Thyroid gland (tissue), 4 donors: ENCODE data around the gene ABCC10. TPM values are rescaled to one million over a fixed set of nuclear protein-coding genes. Genes with fewer than 3 reads are reported as not detected.

ENCODE experiments used
- DNase-seq, 2 donors: peaks; one replicate each; pipeline ENCODE4 v3.0.0-alpha.2; 2019
- H3K27ac ChIP-seq, 3 donors: fragments of 200-600 bp; sonication (generic); 1 replicate in 2 of 3; 2 replicates in 1 of 3; pipeline ENCODE4 v1.5.1; 2016 to 2019; ENCODE audit warnings: mild to moderate bottlenecking in 1 of 3, moderate library complexity in 1 of 3
- H3K27me3 ChIP-seq: fragments of 200-600 bp; sonication (generic); one replicate; pipeline ENCODE4 v1.5.1; 2019
- H3K36me3 ChIP-seq, 2 donors: fragments of 200-600 bp; sonication (generic); one replicate each; pipeline ENCODE4 v1.5.1; 2016 to 2019
- H3K4me1 ChIP-seq, 2 donors: fragments of 200-600 bp; sonication (generic); one replicate each; pipeline ENCODE4 v1.5.1; 2017 to 2019
- H3K4me3 ChIP-seq, 3 donors: fragments of 200-600 bp; sonication (generic); replicated peaks in 1 of 3; 1 replicate in 2 of 3; 2 replicates in 1 of 3; pipeline ENCODE4 v1.5.1; 2016; ENCODE audit warnings: mild to moderate bottlenecking in 1 of 3
- H3K9me3 ChIP-seq: fragments of 200-600 bp; sonication (generic); one replicate; pipeline ENCODE4 v1.5.1; 2017
- POLR2A ChIP-seq, 2 donors: fragments of 450-650 bp; IDR thresholded peaks; one replicate each; pipeline ENCODE4 v1.6.1; 2017; ENCODE audit warnings: antibody characterized with exemption in 2 of 2, mild to moderate bottlenecking in 2 of 2, moderate library complexity in 1 of 2
- whole genome bisulfite sequencing, 2 donors: methylation state at CpG; one replicate each; pipeline ENCODE4 v1.1.5; 2017; 5-methylcytosine and 5-hydroxymethylcytosine counted together
- intact Hi-C: fragments of 100-400 bp; cut with DNase I; formaldehyde crosslinking; loops from one replicate; pipeline ENCODE4 v1.15.1; 2023
- total RNA-seq, 4 donors: library from RNA; depleted of rRNA; stranded (reverse); fragments of >200 nt; gene quantifications; one replicate each; pipeline ENCODE4 v1.2.3, GENCODE V29; 2016
- TF ChIP-seq, protein P1 (sequence below), 6 experiments: fragments of 200-600 bp in 3 of 6; fragments of 450-650 bp in 3 of 6; sonication (generic) in 3 of 6; IDR thresholded peaks; one replicate each; pipeline ENCODE4 v1.5.1; 2016 to 2019; ENCODE audit warnings: antibody characterized with exemption in 6 of 6, mild to moderate bottlenecking in 2 of 6, inconsistent platforms in 1 of 6, moderate library complexity in 1 of 6

Gene ABCC10
- total RNA-seq, 4 donors from 2014 or later = 10.5 to 24.3 (median 19.3) TPM

GRCh38 chr6:43492673-43493072 lies 65.3 kb downstream of the ABCC10 start:
- DNase-seq = no peak
- no peaks in the 10 kb centered on the region for H3K27me3 ChIP-seq
- WGBS, 2 donors = 82 to 87% methylated on average over 2 to 3 of the region's 3 CpGs
- H3K36me3 ChIP-seq = peaks cover 0 to under 1% of the 10 kb centered on the region in 2 donors
- H3K9me3 ChIP-seq = no peaks in the 10 kb centered on the region
- TF ChIP-seq, protein P1, sequence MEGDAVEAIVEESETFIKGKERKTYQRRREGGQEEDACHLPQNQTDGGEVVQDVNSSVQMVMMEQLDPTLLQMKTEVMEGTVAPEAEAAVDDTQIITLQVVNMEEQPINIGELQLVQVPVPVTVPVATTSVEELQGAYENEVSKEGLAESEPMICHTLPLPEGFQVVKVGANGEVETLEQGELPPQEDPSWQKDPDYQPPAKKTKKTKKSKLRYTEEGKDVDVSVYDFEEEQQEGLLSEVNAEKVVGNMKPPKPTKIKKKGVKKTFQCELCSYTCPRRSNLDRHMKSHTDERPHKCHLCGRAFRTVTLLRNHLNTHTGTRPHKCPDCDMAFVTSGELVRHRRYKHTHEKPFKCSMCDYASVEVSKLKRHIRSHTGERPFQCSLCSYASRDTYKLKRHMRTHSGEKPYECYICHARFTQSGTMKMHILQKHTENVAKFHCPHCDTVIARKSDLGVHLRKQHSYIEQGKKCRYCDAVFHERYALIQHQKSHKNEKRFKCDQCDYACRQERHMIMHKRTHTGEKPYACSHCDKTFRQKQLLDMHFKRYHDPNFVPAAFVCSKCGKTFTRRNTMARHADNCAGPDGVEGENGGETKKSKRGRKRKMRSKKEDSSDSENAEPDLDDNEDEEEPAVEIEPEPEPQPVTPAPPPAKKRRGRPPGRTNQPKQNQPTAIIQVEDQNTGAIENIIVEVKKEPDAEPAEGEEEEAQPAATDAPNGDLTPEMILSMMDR (IDR thresholded peaks at IDR 0.05) = no peak
- no peak for TF ChIP-seq POLR2A (IDR thresholded peaks at IDR 0.05)
- no peak overlapping the region for H3K4me3 ChIP-seq
- intact Hi-C loops = no loop called here
- H3K4me1 ChIP-seq = peaks cover 9 to 13% of the 10 kb centered on the region in 2 donors
- H3K27ac ChIP-seq = no peak overlapping the region

DNA sequence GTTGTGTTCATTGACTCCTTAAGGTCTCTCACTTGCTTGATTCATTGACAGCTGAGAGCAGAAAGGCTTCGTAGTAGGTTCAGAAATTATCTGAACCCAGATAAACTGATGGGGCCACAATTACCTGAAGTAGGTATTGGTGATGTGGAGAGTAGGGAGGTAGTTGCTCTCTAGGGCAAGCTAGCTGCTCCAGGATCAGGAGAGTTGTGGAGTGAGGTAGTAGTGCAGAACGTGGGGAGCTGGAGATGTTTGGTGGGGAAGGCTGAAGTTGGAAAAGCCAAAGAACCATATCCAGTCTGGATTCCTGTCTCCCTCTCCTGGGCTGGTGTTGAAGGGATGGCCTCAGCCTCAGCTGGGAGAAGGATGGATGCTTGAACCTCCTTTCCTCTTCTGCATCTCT lies 65.9 kb downstream of the ABCC10 start:
- DNase-seq = no peak
- Histone ChIP-seq H3K36me3 (peaks cover 0 to 6% of the 10 kb centered on the region in 2 donors), H3K27ac (no peak overlapping the region), H3K9me3 (no peaks in the 10 kb centered on the region), H3K4me1 (peaks cover 9 to 13% of the 10 kb centered on the region in 2 donors), H3K4me3 (no peak overlapping the region), H3K27me3 (no peaks in the 10 kb centered on the region)
- WGBS, 2 donors = 86 to 88% methylated on average over 2 of the region's 2 CpGs
- intact Hi-C loops = no loop called here
- TF ChIP-seq POLR2A (IDR thresholded peaks at IDR 0.05) = no peak
- TF ChIP-seq, protein P1 (IDR thresholded peaks at IDR 0.05) = no peak

DNA sequence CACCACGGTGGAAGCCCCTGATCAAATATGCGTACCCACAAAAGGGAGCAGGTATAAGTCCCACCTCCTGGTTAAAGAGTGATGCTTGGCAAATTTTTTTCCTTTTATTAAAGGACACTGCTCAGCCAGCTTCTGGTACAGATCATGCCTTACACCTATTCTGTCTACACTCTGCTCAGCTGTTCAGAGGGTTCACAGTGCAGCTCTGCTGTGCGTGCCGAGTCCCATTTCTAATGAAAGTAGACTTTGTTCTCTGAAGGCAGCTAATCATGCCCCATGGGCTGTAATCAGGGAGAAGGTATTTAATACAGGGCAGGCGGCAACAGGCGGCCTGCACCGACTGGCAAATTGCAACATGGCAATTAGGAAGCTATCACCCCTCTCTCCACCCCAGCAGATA lies 66.5 kb downstream of the ABCC10 start:
- no peak overlapping the region for H3K4me3 ChIP-seq
- no peak for TF ChIP-seq POLR2A (IDR thresholded peaks at IDR 0.05)
- TF ChIP-seq, protein P1 (IDR thresholded peaks at IDR 0.05) = no peak
- no peak for DNase-seq
- H3K27me3 ChIP-seq = no peaks in the 10 kb centered on the region
- H3K36me3 ChIP-seq = peaks cover 2 to 12% of the 10 kb centered on the region in 2 donors
- 94 to 95% methylated on average over 7 of the region's 7 CpGs for WGBS, 2 donors
- H3K4me1 ChIP-seq = peaks cover 9 to 14% of the 10 kb centered on the region in 2 donors
- no peak overlapping the region for H3K27ac ChIP-seq
- intact Hi-C loops = no loop called here
- H3K9me3 ChIP-seq = no peaks in the 10 kb centered on the region

DNA sequence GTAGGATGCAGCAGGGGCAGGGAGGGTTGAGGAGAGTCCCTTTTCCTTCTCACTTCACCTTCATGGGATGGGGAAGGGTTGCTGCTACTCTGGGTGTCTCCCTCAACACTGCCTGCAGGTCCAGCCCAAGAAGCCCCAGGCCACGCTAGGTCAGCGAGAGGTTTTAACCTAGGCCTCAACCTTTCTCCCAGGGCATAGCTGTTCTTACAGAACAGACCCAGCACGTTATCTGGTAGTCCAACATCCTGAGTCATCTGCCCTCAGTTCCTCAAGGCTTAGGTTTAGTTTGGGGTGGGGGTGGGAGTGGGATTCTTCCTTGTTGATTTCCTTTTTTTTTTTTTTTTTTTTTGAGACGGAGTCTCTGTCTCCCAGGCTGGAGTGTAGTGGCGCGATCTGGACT lies 67.0 kb downstream of the ABCC10 start:
- no peak for TF ChIP-seq POLR2A (IDR thresholded peaks at IDR 0.05)
- TF ChIP-seq, protein P1 (IDR thresholded peaks at IDR 0.05) = no peak
- Histone ChIP-seq H3K27ac (no peak overlapping the region), H3K9me3 (no peaks in the 10 kb centered on the region), H3K4me3 (no peak overlapping the region), H3K4me1 (peaks cover 9 to 17% of the 10 kb centered on the region in 2 donors), H3K27me3 (no peaks in the 10 kb centered on the region), H3K36me3 (peaks cover 7 to 17% of the 10 kb centered on the region in 2 donors)
- DNase-seq = no peak
- intact Hi-C loops = no loop called here
- WGBS, 2 donors = 95 to 99% methylated on average over 6 of the region's 6 CpGs

- Histone ChIP-seq H3K4me3 (no peak overlapping the region), H3K9me3 (no peaks in the 10 kb centered on the region), H3K4me1 (peaks cover 9 to 17% of the 10 kb centered on the region in 2 donors), H3K27me3 (no peaks in the 10 kb centered on the region), H3K36me3 (peaks cover 12 to 21% of the 10 kb centered on the region in 2 donors), H3K27ac (no peak overlapping the region)
- no peak for DNase-seq
- WGBS, 2 donors = 85 to 100% methylated on average over 3 to 4 of the region's 4 CpGs
- intact Hi-C loops = no loop called here
- TF ChIP-seq, protein P1 (IDR thresholded peaks at IDR 0.05) = no peak
- TF ChIP-seq POLR2A (IDR thresholded peaks at IDR 0.05) = no peak
Measured at GRCh38 chr6:43494766-43495165, 67.4 kb downstream of the ABCC10 start.
